Ishikawa (cell line): ENCODE results near the gene TGFBR3L.

Experiments
- CEBPB ChIP-seq: IDR thresholded peaks from 2 replicates; pipeline ENCODE4 v1.6.1; 2012
- CREB1 ChIP-seq: IDR thresholded peaks from 2 replicates; pipeline ENCODE4 v1.6.1; 2012; ENCODE audit warnings: low read depth
- EGR1 ChIP-seq: IDR thresholded peaks from 2 replicates; pipeline ENCODE4 v1.6.1; 2012
- EP300 ChIP-seq: IDR thresholded peaks from 2 replicates; pipeline ENCODE4 v1.6.1; 2012; ENCODE audit warnings: borderline replicate concordance
- RAD21 ChIP-seq: IDR thresholded peaks from 2 replicates; pipeline ENCODE4 v1.6.1; 2012; ENCODE audit warnings: low read depth
- TAF1 ChIP-seq: IDR thresholded peaks from 2 replicates; pipeline ENCODE4 v1.6.1; 2012; ENCODE audit warnings: low read depth, mild to moderate bottlenecking
- TCF12 ChIP-seq: IDR thresholded peaks from 2 replicates; pipeline ENCODE4 v1.6.1; 2012; ENCODE audit warnings: low read depth
- TEAD4 ChIP-seq: IDR thresholded peaks from 2 replicates; pipeline ENCODE4 v1.6.1; 2012
- YY1 ChIP-seq: IDR thresholded peaks from 2 replicates; pipeline ENCODE4 v1.6.1; 2012; ENCODE audit warnings: low read depth
- TF ChIP-seq, protein P1 (sequence below): IDR thresholded peaks from 2 replicates; pipeline ENCODE4 v1.6.1; 2012; ENCODE audit warnings: low read depth, mild to moderate bottlenecking
- TF ChIP-seq, protein P2 (sequence below): IDR thresholded peaks from 2 replicates; pipeline ENCODE4 v1.6.1; 2012
- TF ChIP-seq, protein P3 (sequence below): IDR thresholded peaks from 2 replicates; pipeline ENCODE4 v1.6.1; 2012

DNA sequence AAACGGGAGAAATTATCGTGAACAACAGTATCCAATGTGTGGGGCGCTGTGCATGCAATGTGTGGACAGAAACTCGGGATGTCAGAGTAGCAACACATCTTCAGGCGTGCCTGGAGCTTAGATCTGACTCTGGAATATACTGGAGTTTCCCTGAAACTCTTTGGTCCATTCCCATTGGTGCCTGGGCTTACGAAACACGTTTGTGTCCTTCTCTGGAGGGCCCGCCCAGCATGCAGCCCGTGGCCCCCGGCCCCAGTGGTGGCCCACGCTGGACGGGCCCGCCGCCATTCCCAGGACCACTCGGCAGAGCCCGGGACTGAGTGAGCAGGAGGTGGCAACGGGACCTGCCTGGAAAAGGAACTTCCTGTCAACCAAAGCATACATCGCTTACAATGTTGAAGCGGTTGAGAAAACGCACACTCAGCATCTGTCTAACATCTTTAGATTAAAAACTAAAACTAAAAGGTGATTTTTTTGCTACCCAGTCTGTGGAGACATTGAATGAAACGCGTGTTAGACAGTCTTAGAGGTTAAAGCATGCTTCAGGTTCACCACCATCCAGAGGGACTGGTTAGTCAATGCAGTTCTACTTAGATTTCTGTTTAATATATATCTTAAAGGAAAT, 48.1 kb downstream of the TGFBR3L start:
- TF ChIP-seq, protein P1, sequence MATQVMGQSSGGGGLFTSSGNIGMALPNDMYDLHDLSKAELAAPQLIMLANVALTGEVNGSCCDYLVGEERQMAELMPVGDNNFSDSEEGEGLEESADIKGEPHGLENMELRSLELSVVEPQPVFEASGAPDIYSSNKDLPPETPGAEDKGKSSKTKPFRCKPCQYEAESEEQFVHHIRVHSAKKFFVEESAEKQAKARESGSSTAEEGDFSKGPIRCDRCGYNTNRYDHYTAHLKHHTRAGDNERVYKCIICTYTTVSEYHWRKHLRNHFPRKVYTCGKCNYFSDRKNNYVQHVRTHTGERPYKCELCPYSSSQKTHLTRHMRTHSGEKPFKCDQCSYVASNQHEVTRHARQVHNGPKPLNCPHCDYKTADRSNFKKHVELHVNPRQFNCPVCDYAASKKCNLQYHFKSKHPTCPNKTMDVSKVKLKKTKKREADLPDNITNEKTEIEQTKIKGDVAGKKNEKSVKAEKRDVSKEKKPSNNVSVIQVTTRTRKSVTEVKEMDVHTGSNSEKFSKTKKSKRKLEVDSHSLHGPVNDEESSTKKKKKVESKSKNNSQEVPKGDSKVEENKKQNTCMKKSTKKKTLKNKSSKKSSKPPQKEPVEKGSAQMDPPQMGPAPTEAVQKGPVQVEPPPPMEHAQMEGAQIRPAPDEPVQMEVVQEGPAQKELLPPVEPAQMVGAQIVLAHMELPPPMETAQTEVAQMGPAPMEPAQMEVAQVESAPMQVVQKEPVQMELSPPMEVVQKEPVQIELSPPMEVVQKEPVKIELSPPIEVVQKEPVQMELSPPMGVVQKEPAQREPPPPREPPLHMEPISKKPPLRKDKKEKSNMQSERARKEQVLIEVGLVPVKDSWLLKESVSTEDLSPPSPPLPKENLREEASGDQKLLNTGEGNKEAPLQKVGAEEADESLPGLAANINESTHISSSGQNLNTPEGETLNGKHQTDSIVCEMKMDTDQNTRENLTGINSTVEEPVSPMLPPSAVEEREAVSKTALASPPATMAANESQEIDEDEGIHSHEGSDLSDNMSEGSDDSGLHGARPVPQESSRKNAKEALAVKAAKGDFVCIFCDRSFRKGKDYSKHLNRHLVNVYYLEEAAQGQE = no peak
- no peak for TF ChIP-seq RAD21
- TF ChIP-seq TAF1 = no peak
- no peak for TF ChIP-seq CEBPB
- no peak for TF ChIP-seq EGR1
- TF ChIP-seq, protein P2, sequence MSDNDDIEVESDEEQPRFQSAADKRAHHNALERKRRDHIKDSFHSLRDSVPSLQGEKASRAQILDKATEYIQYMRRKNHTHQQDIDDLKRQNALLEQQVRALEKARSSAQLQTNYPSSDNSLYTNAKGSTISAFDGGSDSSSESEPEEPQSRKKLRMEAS = no peak
- TF ChIP-seq CREB1 = no peak
- TF ChIP-seq TEAD4 = no peak
- TF ChIP-seq EP300 = no peak
- TF ChIP-seq YY1 = no peak
- TF ChIP-seq TCF12 = no peak
- TF ChIP-seq, protein P3, sequence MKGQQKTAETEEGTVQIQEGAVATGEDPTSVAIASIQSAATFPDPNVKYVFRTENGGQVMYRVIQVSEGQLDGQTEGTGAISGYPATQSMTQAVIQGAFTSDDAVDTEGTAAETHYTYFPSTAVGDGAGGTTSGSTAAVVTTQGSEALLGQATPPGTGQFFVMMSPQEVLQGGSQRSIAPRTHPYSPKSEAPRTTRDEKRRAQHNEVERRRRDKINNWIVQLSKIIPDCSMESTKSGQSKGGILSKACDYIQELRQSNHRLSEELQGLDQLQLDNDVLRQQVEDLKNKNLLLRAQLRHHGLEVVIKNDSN = no peak
